HL-60 (cell line): ENCODE measurements around the gene EXOC4.

Source experiments
- DNase-seq, 2 experiments: peaks; one replicate each; pipeline ENCODE4 v3.0.0-alpha.2; 2010 to 2020; ENCODE audit warnings: low read depth in 1 of 2, low spot score in 1 of 2
- H3K27ac ChIP-seq: fragments of 250-450 bp; sonication (Bioruptor Pico); replicated peaks from 2 replicates; pipeline ENCODE4 v1.5.1; 2020; ENCODE audit warnings: mild to moderate bottlenecking, moderate library complexity
- H3K27me3 ChIP-seq: fragments of 250-450 bp; sonication (Bioruptor Pico); 2 replicates; pipeline ENCODE4 v1.5.1; 2021; ENCODE audit warnings: mild to moderate bottlenecking, moderate library complexity; ENCODE audit not compliant: insufficient read depth, poor library complexity, severe bottlenecking
- H3K4me3 ChIP-seq: replicated peaks from 2 replicates; pipeline ENCODE4 v1.5.1; 2011; ENCODE audit warnings: mild to moderate bottlenecking, control low read depth, low read length; ENCODE audit not compliant: insufficient read depth
- GABPA ChIP-seq: IDR thresholded peaks from 2 replicates; pipeline ENCODE4 v1.6.1; 2012; ENCODE audit warnings: low read depth
- POLR2AphosphoS5 ChIP-seq: IDR thresholded peaks from 2 replicates; pipeline ENCODE4 v1.6.1; 2012; ENCODE audit warnings: low read depth
- SPI1 ChIP-seq: IDR thresholded peaks from 2 replicates; pipeline ENCODE4 v1.6.1; 2012; ENCODE audit warnings: low read depth, mild to moderate bottlenecking, borderline replicate concordance
- TF ChIP-seq, protein P1 (sequence below): IDR thresholded peaks from one replicate; pipeline ENCODE4 v1.5.1; 2011; ENCODE audit warnings: low read length, control low read depth, inconsistent platforms; ENCODE audit not compliant: insufficient read depth
- TF ChIP-seq, protein P2 (sequence below): IDR thresholded peaks from 2 replicates; pipeline ENCODE4 v1.6.1; 2012; ENCODE audit warnings: low read depth; ENCODE audit not compliant: insufficient replicate concordance

The EXOC4 gene

DNA sequence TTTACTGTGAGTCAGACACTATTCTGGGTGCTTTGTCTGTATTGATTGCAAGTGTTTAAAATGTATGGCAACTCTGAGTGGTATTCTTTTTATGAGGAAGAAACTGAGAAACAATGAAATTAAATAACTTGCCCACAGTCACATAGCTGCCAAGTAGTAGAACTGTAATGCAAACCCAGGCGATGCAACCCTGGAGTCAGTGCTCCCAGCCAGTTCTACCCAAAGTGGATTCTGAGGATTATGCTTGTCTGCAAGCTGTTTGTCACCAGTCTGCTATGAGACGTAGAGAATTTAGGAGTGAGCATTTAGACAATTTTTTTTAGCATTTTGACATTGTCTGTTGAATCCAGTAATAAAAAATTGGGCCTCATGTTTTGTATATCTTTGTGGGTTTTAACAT, 568.3 kb downstream of the EXOC4 start:
- no peaks in the 10 kb centered on the region for H3K27me3 ChIP-seq
- TF ChIP-seq SPI1, result no peak
- TF ChIP-seq, protein P1, sequence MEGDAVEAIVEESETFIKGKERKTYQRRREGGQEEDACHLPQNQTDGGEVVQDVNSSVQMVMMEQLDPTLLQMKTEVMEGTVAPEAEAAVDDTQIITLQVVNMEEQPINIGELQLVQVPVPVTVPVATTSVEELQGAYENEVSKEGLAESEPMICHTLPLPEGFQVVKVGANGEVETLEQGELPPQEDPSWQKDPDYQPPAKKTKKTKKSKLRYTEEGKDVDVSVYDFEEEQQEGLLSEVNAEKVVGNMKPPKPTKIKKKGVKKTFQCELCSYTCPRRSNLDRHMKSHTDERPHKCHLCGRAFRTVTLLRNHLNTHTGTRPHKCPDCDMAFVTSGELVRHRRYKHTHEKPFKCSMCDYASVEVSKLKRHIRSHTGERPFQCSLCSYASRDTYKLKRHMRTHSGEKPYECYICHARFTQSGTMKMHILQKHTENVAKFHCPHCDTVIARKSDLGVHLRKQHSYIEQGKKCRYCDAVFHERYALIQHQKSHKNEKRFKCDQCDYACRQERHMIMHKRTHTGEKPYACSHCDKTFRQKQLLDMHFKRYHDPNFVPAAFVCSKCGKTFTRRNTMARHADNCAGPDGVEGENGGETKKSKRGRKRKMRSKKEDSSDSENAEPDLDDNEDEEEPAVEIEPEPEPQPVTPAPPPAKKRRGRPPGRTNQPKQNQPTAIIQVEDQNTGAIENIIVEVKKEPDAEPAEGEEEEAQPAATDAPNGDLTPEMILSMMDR, result no peak
- TF ChIP-seq POLR2AphosphoS5, result no peak
- TF ChIP-seq, protein P2, sequence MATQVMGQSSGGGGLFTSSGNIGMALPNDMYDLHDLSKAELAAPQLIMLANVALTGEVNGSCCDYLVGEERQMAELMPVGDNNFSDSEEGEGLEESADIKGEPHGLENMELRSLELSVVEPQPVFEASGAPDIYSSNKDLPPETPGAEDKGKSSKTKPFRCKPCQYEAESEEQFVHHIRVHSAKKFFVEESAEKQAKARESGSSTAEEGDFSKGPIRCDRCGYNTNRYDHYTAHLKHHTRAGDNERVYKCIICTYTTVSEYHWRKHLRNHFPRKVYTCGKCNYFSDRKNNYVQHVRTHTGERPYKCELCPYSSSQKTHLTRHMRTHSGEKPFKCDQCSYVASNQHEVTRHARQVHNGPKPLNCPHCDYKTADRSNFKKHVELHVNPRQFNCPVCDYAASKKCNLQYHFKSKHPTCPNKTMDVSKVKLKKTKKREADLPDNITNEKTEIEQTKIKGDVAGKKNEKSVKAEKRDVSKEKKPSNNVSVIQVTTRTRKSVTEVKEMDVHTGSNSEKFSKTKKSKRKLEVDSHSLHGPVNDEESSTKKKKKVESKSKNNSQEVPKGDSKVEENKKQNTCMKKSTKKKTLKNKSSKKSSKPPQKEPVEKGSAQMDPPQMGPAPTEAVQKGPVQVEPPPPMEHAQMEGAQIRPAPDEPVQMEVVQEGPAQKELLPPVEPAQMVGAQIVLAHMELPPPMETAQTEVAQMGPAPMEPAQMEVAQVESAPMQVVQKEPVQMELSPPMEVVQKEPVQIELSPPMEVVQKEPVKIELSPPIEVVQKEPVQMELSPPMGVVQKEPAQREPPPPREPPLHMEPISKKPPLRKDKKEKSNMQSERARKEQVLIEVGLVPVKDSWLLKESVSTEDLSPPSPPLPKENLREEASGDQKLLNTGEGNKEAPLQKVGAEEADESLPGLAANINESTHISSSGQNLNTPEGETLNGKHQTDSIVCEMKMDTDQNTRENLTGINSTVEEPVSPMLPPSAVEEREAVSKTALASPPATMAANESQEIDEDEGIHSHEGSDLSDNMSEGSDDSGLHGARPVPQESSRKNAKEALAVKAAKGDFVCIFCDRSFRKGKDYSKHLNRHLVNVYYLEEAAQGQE, result no peak
- no peak for TF ChIP-seq GABPA
- DNase-seq, result no peak
- no peak overlapping the region for H3K27ac ChIP-seq
- no peak overlapping the region for H3K4me3 ChIP-seq

DNA sequence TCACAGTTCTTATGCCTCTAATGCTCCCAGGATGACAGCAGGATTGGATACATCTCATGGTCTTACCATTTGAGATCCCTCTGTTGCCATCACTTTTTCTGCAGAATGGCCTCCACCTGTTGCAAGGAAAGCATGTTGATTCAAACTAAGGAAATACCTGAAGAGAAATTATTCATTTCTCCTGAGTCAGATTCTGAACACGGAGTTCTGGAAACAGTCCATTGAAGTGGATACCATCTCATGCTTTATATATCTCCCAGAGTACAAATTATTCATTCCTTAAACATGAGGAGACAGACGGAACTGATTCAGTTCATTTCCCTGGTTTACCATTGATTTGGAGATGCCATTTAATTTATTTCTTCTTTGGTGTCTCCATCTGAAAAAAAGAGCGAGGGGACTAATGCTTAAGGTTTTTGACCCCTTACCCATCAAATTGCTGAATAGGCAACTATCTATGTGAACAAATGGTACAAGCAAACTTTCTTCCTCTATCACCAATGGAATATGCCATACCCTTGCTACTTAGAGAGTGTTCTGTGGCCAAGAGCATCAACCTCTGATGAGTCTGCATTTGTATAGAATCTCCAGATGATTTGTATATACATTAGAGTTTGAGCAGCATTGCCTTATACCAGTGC, 569.2 kb downstream of the EXOC4 start:
- H3K4me3 ChIP-seq, result no peak overlapping the region
- TF ChIP-seq, protein P2, result no peak
- no peak for TF ChIP-seq GABPA
- H3K27ac ChIP-seq, result no peak overlapping the region
- no peaks in the 10 kb centered on the region for H3K27me3 ChIP-seq
- DNase-seq, result no peak

DNA sequence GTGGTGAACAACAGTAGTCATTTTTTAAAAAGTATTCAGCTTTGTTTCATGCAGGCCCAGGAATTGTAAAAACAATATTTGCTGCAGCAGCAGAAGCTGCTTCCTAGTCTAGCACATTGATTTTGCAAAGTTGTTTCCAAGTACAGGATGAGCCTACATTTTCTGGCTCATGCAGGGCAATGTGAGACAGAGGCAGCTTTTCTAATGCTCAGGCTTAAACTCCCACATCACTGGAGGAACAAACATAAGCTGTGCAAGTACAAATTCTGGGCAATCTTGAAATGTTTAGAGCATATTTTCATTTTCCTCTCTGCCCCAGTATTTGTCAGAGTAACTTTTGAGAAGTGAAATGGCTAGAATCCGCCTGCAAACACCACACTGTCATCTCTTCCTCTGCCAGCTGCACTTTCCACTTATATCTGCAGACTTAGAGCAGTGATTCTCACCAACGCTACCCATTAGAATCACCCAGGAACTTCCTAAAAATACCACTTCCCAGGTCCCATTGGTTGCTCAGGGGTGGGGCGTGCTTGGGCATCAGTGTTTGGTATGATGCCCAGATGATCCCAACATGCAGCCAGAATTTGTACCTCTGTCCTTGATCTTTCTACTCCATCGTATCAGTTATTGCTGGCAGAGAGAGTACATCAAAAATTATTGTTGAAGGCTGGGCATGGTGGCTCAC, 570.1 kb downstream of the EXOC4 start:
- no peak for DNase-seq
- Histone ChIP-seq H3K27me3 (no peaks in the 10 kb centered on the region), H3K27ac (no peak overlapping the region), H3K4me3 (no peak overlapping the region)
- TF ChIP-seq, protein P1, result no peak
- TF ChIP-seq GABPA, result no peak
- TF ChIP-seq, protein P2, result no peak
- no peak for TF ChIP-seq SPI1
- no peak for TF ChIP-seq POLR2AphosphoS5
